PFSK-1 (cell line): Measurements from ENCODE around the gene TFF2.

Source experiments
- FOXP2 ChIP-seq: optimal IDR thresholded peaks from 2 replicates; pipeline ENCODE3; 2011; ENCODE audit warnings: borderline replicate concordance, control low read depth, inconsistent platforms; ENCODE audit not compliant: insufficient read depth; ENCODE audit errors: extremely low read length, extremely low read depth
- POLR2AphosphoS5 ChIP-seq: IDR thresholded peaks from 2 replicates; pipeline ENCODE4 v1.6.1; 2012; ENCODE audit warnings: low read depth, mild to moderate bottlenecking, control low read depth, low read length, moderate library complexity
- REST ChIP-seq, 2 experiments: IDR thresholded peaks; 2 replicates each; pipeline versions ENCODE4 v1.6.1 to v1.8.0; 2011 to 2012; ENCODE audit warnings: low read depth in 2 of 2, low read length in 2 of 2, control low read depth in 1 of 2, inconsistent platforms in 1 of 2, mild to moderate bottlenecking in 1 of 2, moderate library complexity in 1 of 2; ENCODE audit not compliant: insufficient read depth in 1 of 2
- SIN3A ChIP-seq: IDR thresholded peaks from 2 replicates; pipeline ENCODE4 v1.6.1; 2012; ENCODE audit warnings: mild to moderate bottlenecking, low read length, moderate library complexity, borderline replicate concordance; ENCODE audit not compliant: insufficient read depth
- TAF1 ChIP-seq: IDR thresholded peaks from 2 replicates; pipeline ENCODE4 v1.6.1; 2012; ENCODE audit warnings: low read length, control low read depth, borderline replicate concordance; ENCODE audit not compliant: insufficient read depth

The TFF2 gene

DNA sequence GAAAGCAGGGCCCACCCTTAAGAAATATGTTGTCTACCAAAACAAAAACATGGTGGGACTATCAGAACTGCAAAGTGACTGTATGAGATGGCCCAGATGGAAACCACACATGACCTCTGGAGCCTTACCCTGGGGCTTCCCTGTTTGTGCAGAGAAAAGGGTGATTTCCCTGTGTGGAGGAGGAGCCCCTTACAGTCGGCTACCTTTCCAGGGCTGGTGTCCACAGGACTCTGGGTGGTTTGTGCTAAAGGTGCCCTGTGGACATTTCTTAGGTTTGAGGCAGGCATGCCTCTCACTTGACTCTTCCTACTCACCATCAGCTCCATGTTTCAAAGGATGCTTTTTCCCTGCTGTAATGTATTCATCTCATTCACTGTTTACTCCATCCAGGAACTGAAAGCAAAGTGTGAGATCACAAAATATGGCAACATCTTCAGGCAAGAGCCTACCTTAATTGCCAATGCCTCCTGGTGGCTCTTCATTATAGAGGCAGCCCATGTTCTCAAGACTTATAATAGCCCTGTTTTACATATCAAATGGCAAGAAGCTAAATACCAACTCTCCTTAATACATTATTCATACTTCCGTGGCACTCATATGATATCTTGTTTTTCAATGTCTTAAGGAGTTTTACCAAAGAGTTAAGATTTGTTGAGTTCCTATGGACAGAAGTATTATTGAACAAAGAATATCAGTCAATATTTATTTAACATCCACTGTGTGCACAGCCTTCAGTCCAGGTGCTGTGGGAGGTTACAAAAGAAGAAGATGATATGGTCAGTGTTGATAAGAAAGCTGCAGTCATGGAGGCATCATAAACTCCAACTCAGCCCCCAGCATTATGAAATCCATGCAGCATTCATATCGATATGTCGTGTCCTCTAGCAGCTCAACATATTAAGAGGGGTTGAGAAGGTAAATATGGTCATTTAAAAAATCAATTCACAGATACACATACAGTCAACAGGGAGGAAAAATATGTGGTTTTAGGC, 20.1 kb downstream of the TFF2 start:
- TF ChIP-seq POLR2AphosphoS5 (no peak), REST (IDR thresholded peaks at IDR 0.05; ENCODE audit: insufficient read depth in 1 of 2, low read depth in 2 of 2, low read length in 2 of 2) (no peak), TAF1 (no peak), SIN3A (no peak), FOXP2 (no peak)

DNA sequence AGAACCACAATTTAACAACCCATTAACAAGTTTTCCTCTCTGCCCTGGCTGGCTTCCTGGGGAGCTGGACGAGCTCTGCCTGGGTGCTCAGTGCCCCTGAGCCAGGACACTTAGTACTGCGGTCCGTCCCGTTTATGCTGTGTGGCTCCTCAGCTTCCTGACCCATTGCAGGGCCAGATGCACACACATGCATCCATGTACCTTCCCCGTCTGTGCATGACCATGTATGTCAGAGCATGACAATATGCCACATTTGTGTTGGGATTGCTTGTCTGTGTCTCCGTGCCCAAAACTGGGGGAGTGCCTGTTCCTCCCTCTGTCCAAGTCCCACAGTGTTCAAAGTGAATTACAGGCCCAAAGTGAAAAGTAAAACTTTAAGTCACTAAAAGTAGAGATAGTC, 25.9 kb downstream of the TFF2 start:
- TF ChIP-seq TAF1 = no peak
- no peak for TF ChIP-seq REST (IDR thresholded peaks at IDR 0.05; ENCODE audit: insufficient read depth in 1 of 2, low read depth in 2 of 2, low read length in 2 of 2)
- no peak for TF ChIP-seq POLR2AphosphoS5
- no peak for TF ChIP-seq FOXP2
- TF ChIP-seq SIN3A = no peak

DNA sequence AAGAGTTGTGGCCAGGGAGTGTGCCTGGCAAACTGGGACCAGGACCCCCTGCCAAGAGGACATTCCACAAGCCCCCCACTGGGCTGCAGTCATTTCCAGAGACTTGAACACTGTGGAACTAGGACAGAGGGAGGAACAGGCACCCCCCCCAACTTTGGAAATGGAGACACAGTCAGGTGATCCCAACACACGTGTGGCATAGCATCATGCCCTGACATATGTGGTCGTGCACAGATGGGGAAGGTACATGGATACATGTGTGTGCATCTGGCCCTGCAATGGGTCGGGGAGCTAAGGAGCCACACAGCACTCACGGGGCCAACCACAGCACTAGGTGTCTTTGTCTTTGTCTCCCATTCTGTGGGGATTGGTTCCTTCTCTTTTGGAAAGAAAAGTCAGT, 28.9 kb downstream of the TFF2 start:
- TF ChIP-seq SIN3A (no peak), FOXP2 (no peak), REST (IDR thresholded peaks at IDR 0.05; ENCODE audit: insufficient read depth in 1 of 2, low read depth in 2 of 2, low read length in 2 of 2) (no peak), POLR2AphosphoS5 (no peak), TAF1 (no peak)

DNA sequence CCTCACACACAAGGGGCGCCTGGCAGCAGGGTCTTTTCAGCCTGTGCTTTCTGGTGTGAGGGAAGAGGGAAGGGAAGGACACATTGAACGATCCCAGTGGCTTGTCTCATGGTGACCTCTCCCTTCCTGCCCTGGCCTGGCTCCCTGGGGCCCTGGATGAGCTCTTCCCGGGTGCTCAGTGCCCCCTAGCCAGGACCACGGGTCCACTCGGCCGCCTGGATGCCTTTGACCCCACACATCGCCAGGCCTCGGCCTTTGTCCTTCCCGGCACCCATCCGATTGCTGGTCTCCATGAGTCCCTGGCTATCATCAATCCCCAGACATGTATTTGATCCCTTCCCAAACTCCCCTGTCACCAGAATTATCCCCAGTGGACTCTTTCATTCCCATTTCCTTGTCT, 29.6 kb downstream of the TFF2 start:
- TF ChIP-seq POLR2AphosphoS5 = no peak
- TF ChIP-seq FOXP2 = no peak
- no peak for TF ChIP-seq SIN3A
- no peak for TF ChIP-seq REST (IDR thresholded peaks at IDR 0.05; ENCODE audit: insufficient read depth in 1 of 2, low read depth in 2 of 2, low read length in 2 of 2)
- TF ChIP-seq TAF1 = no peak
